GM21381 (cell line): ENCODE results near the gene SGO2.
"Not testable (repeated sequence)": the region's sequence is repeated elsewhere in the genome, so short reads cannot be mapped to it uniquely, and the experiment has no call there.

Experiments used
- ATAC-seq: cut with Tn5 transposase; IDR thresholded peaks from one replicate; pipeline ENCODE4 v1.9.1; 2021; ENCODE audit warnings: mild to moderate bottlenecking, moderate library complexity; ENCODE audit not compliant: unreplicated experiment

SGO2 gene

GRCh38 chr2:200509612-200510433 lies 16.2 kb upstream of the SGO2 start, which contains the start of gene KCTD18:
TSS of gene KCTD18 (minus strand) at chr2:200510068. CDS start at chr2:200507016, 3,052 bp downstream.
- peak; percentile 99 for ATAC-seq

GRCh38 chr2:200515155-200515554 lies 10.9 kb upstream of the SGO2 start:
- no peak for ATAC-seq

GRCh38 chr2:200523158-200523557 lies 2.8 kb upstream of the SGO2 start:
- no peak for ATAC-seq

GRCh38 chr2:200523604-200524003 lies 2.4 kb upstream of the SGO2 start:
- no peak for ATAC-seq

GRCh38 chr2:200525066-200525465 lies 941 bp upstream of the SGO2 start:
- ATAC-seq = no peak

DNA sequence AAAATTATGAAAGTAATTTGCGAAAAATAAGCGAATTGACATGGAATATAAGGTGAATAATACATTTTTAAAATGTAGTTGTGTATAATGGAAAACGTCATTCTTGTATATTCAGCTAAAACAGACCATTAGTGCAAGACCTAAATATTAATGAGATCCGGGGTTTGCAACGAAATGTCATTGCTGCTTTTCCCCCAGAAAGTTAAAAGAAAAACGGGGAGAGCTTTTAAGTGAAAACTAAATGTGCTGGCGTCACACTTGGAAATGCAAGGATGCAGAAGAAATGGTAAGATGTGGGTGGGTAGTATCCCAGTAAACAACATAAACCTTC lies 491 bp upstream of the SGO2 start:
- no peak for ATAC-seq

- no peak for ATAC-seq
Measured at GRCh38 chr2:200528228-200528627, 2.2 kb downstream of the SGO2 start.

DNA sequence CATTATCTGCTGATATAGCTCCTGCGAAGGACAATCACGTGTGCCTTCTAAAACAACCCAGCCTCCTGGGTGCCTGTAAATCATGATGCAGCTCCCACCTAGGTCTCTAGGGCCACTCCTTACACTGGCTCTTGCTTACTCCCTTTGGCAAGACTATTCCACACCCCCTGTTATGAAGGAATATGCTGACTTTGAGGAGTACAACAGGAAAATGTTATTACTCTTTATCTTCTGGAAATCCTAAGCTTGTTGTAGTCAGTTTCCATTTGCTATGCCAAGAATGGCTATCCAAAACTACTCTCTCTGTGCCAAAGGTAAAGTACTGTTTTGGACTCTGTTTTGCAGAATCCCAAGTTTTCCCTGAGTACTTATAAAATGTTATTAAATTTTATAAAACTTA lies 7.7 kb downstream of the SGO2 start:
- no peak for ATAC-seq

- no peak for ATAC-seq
Measured at GRCh38 chr2:200534572-200534971, 8.6 kb downstream of the SGO2 start.

- ATAC-seq = no peak
Measured at GRCh38 chr2:200538139-200538538, 12.1 kb downstream of the SGO2 start.

- ATAC-seq = no peak
Measured at GRCh38 chr2:200540793-200541192, 14.8 kb downstream of the SGO2 start.

GRCh38 chr2:200566596-200566995 lies 40.6 kb downstream of the SGO2 start:
- ATAC-seq = not testable (repeated sequence)

GRCh38 chr2:200567932-200568331 lies 41.9 kb downstream of the SGO2 start:
- ATAC-seq = no peak

DNA sequence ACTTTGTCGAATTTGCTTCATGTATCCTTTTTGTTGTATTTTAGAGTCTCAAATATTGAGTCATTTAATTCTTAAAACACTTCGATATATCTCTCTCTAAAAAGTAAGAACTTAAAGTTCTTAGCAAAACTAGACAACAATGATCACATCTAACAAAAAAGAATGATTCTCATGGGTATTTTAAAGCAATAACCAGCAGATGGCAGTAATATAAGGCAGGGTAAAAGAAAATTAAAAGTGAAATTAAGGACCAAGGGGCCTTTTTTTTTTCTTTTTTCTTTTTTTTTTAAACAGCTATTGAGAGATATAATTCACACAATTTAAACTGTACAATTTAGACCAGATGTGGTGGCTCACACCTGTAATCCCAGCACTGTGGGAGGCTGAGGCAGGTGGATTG lies 50.0 kb downstream of the SGO2 start:
- ATAC-seq = no peak

GRCh38 chr2:200577027-200577426 lies 51.0 kb downstream of the SGO2 start:
- no peak for ATAC-seq

DNA sequence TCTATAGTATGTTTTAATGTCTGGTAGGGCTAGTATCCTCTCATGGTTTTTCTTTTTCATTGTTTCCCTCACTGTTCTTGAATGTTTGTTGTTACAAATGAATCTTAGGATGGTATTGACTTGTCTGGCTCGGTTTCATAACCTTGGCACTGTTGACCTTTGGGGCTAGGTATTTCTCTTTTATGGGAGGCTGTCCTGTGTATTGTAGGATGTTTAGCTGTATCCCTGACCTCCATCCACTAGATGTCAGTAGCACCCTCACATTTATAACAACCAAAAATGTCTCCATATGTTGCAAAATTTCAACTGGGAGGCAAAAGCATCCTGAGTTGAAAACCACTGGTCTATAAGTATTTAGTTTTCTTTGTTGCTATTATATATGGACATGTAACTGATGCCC lies 52.8 kb downstream of the SGO2 start:
- ATAC-seq = no peak

DNA sequence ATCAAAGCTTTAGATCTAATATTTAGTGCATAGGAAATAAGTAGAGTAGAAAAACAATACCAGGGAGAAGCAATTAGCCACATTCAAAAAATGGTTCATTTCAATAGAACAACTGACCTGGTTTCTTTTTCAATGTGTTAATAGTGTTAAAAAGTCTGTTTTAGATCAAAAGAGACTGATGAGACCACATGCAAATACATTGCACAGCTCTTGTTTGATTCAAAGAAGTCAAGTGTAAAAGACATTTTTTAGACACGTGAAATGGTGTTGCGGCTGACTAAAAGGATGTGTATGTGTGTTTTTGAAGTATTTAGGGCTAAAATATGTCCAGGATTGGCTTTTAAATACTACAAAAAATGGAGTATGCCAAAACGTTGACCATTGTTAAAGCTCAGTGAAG lies 58.6 kb downstream of the SGO2 start:
- ATAC-seq = no peak

- ATAC-seq = no peak
Measured at GRCh38 chr2:200585340-200585729, 59.3 kb downstream of the SGO2 start.

DNA sequence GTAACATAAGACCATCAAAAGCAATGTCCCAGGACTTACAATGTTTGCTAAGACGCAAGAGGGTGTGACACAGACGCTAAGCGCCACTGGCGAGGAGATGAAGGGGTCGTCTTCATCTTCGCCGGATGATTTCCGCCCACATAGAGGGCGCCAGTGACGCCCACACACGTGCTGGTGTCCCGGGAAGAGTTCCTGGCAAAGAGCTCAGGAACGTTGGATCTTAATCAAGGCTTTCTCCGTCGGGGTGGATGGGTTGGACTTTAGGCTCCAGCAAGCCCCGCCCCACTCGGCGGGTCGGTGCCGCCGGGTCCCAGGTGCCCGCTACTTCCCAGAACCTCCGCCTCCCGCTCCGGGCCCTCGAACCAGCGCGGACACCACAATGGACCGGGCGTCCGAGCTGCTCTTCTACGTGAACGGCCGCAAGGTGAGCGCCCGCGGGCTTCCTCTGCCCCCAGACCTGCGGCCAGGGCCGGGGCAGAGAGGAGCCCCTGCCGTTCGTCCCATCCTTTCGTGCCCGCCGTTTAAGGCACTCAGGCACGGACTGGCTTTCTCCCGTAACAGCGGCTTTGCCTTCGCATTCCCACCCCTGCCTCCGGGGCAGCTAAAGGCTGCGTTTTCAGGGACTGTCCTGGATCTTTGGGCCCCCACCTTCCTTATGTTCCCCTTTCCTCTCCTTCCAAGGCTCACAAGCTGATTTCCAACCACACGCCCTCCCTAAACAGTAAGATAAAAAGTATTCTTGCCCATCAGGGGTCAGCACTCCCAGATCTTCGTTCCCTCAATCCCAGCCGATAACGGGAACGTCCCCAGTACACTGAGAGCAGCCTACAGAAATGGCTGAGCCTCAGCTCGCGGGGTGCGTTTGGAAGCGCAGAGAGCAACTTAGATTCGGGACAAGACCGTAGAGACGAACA lies 60.0 kb downstream of the SGO2 start, which contains the start of gene AOX1:
Gene AOX1 (plus strand): TSS at position 285 of the 914 bp plus-strand sequence. CDS start 95 bp downstream, at position 380.
- ATAC-seq = no peak

DNA sequence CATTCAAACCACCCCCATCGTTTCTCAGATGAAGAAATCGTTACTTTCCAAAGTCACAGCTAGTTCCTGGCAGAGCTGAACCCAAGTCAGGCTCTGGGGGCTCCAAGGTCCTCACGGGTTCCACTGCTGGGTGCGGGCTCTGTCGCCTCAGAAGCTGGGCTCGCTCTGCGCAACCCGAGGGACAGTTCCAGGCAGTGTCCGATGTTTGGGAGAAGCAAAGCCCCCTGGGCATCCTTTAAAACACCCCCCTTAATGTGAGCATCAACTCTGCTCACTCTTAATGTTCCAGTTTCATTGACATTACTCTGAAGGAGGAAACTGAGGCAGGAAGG lies 60.6 kb downstream of the SGO2 start:
- no peak for ATAC-seq

DNA sequence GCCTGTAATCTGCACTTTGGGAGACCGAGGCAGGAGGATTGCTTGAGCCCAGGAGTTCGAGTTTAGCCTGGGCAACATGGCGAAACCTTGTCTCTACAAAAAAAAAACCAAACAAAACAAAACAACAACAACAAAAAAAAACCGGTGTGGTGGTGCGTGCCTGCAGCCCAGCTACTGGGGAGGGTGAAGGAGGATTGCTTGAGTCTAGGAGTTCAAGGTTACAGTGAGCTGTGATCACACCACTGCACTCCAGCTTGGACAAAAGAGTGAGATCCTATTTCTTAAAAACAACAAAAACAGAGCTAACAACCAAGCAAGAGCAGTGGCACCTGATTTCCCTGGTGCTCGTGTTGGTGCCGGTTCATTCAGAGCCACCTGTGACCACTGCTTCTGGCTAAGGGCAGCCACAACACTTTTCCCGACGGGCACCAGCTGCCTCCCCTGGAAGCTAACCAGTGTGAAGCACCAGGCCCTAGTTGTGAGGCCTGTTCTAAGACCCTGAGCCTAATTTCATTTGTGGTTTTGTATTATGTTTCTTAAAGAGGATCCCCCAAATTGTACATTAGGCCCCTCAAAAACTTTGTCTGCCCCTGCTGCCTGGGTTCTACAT lies 61.1 kb downstream of the SGO2 start:
- no peak for ATAC-seq
